NK-92 (cell line): ENCODE results near the gene SFTPA1.
"Not testable (repeated sequence)": the region's sequence is repeated elsewhere in the genome, so short reads cannot be mapped to it uniquely, and the experiment has no call there.

Experiments used
- DNase-seq: peaks from one replicate; lab custom pipeline; 2025; ENCODE audit not compliant: unreplicated experiment; lab: John Stamatoyannopoulos, UW

The SFTPA1 gene

GRCh38 chr10:79610601-79611191, at the start of gene SFTPA1:
Gene SFTPA1, plus strand, starts transcription at chr10:79610939. Its CDS starts 887 bp downstream, at chr10:79611826.
- no peak for DNase-seq

GRCh38 chr10:79561257-79561656, 49.5 kb upstream of the SFTPA1 start:
- no peak for DNase-seq

GRCh38 chr10:79562135-79562756, 48.5 kb upstream of the SFTPA1 start:
- DNase-seq = no peak

GRCh38 chr10:79563426-79563825, 47.3 kb upstream of the SFTPA1 start:
- DNase-seq = no peak

GRCh38 chr10:79570624-79571023, 40.1 kb upstream of the SFTPA1 start:
- not testable (repeated sequence) for DNase-seq

- no peak for DNase-seq
These were observed 31.4 kb upstream of the SFTPA1 start for GRCh38 chr10:79579361-79579760.

- no peak for DNase-seq
These were observed 29.7 kb upstream of the SFTPA1 start for GRCh38 chr10:79581044-79581443.

- DNase-seq = no peak
These were observed 28.6 kb upstream of the SFTPA1 start for GRCh38 chr10:79582096-79582495.

- not testable (repeated sequence) for DNase-seq
These were observed 27.8 kb upstream of the SFTPA1 start for GRCh38 chr10:79582954-79583353.

- no peak for DNase-seq
These were observed 27.2 kb upstream of the SFTPA1 start for GRCh38 chr10:79583488-79584024.

GRCh38 chr10:79585870-79586527, 24.7 kb upstream of the SFTPA1 start:
- DNase-seq = no peak

- no peak for DNase-seq
These were observed 23.8 kb upstream of the SFTPA1 start for GRCh38 chr10:79586933-79587332.

- DNase-seq = no peak
These were observed 21.9 kb upstream of the SFTPA1 start for GRCh38 chr10:79588800-79589199.

GRCh38 chr10:79593377-79593776, 17.4 kb upstream of the SFTPA1 start:
- no peak for DNase-seq

- DNase-seq = not testable (repeated sequence)
These were observed 16.2 kb upstream of the SFTPA1 start for GRCh38 chr10:79594565-79594964.

- DNase-seq = no peak
These were observed 15.2 kb upstream of the SFTPA1 start for GRCh38 chr10:79595510-79595909.

GRCh38 chr10:79599644-79600043, 11.1 kb upstream of the SFTPA1 start:
- DNase-seq = not testable (repeated sequence)

GRCh38 chr10:79601939-79602338, 8.8 kb upstream of the SFTPA1 start:
- DNase-seq = no peak

GRCh38 chr10:79602953-79603352, 7.8 kb upstream of the SFTPA1 start:
- no peak for DNase-seq

GRCh38 chr10:79604294-79604693, 6.4 kb upstream of the SFTPA1 start:
- DNase-seq = no peak

- DNase-seq = no peak
These were observed 5.4 kb upstream of the SFTPA1 start for GRCh38 chr10:79605308-79605707.
